ENCODE results near the gene PDE6H. TPM values are rescaled to one million over a fixed set of nuclear protein-coding genes. Genes with fewer than 3 reads are reported as not detected.

Gene PDE6H
- total RNA-seq, 2 experiments from 2014 or later = 0.40 TPM; not detected in 1

DNA sequence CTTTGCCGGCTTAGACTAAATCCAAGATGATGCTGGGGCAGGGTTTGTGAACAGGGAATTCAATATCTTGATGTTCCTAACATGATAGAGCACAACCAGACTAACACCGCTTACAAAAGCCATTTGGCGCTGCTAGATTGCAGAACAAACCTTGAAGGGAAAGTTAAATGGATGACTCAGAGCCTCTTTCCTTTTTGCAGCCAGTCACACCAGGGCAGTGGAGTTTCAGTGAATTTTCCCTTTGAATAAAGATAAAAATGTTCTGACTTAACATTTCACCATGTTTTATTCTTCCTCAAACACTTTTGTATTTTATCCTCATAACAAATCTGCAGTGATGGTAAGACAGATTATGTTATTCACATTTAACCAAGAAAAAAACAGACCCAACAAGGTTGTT, 47.3 kb downstream of the PDE6H start:
- ATAC-seq (no peak), DNase-seq (no peak)
- ChIA-PET CTCF (interaction anchor here (0.7 to 1.6 kb wide), 2 partner anchors 9 to 296 kb away, joined by 3 to 5 read pairs; no protein-coding TSS in a partner anchor), POLR2A (interaction anchor here (0.6 kb wide), 1 partner anchor 724 kb away, joined by 3 read pairs; no protein-coding TSS in a partner anchor)
- Mint-ChIP-seq H3K4me1 (ENCODE audit: low read depth) (no peaks in the 10 kb centered on the region), H3K36me3 (ENCODE audit: low read depth) (no peaks in the 10 kb centered on the region), H3K27ac (no peak overlapping the region), H3K27me3 (ENCODE audit: low read depth) (peaks cover 11% of the 10 kb centered on the region), H3K9me3 (ENCODE audit: insufficient read depth) (no peaks in the 10 kb centered on the region), H3K4me3 (no peak overlapping the region)

Other genes with a start within 250 kb of the PDE6H start
- gene WBP11, start 169.6 kb upstream of the PDE6H start, total RNA-seq = 10 to 100 TPM; 98.2 to 98.6 TPM
- gene C12orf60, start 169.4 kb upstream of the PDE6H start, total RNA-seq = 1 to 10 TPM; 1.4 to 1.5 TPM
- not detected for gene SMCO3, start 158.9 kb upstream of the PDE6H start, total RNA-seq
- gene ART4, start 129.5 kb upstream of the PDE6H start, total RNA-seq = not detected
- gene MGP, start 87.2 kb upstream of the PDE6H start, total RNA-seq = under 1 TPM; 0.21 to 0.34 TPM
- 1 to 10 TPM; 7.9 to 8.7 TPM for gene ERP27, start 34.5 kb upstream of the PDE6H start, total RNA-seq
- 1,000 to 10,000 TPM; 1,528 to 1,576 TPM for gene ARHGDIB, start 11.4 kb upstream of the PDE6H start, total RNA-seq
- gene RERG, start 248.4 kb downstream of the PDE6H start, total RNA-seq = not detected

Measured in activated CD8-positive, alpha-beta T cell treated with anti-CD3 and anti-CD28 coated beads, Interleukin-2, amount 10 ng/mL, durations not matched to agents 7 days and 5 days (primary cell).